ENCODE data around the gene RNF168.

RNF168 gene

DNA sequence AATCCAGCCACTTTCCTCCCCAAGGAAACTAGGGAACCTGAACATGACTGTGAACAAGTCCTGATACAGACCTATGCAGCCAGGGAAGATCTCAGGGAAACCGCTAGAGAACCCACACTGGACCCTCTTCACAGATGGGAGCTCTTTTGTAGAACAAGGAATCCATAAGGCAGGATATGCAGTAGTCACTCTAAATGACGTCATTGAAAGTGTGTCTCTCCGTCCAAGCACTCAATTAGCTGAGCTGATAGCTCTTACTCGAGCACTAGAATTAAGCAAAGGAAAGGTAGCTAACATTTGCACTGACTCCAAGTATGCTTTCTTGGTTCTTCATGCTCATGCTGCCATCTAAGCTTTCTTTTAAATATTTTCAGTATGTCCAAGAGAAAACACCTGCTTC, 21.6 kb upstream of the RNF168 start:
- Histone ChIP-seq H3K4me1 (ENCODE audit: control insufficient read depth, insufficient read depth, low read length) (no peaks in the 10 kb centered on the region), H3K36me3 (ENCODE audit: control insufficient read depth in 2 of 2, insufficient read depth in 1 of 2, low read length in 2 of 2) (no peaks in the 10 kb centered on the region), H3K4me3 (ENCODE audit: low read depth, low read length) (no peak overlapping the region), H3K9me3 (ENCODE audit: control insufficient read depth, insufficient read depth, low read depth, low read length) (no peaks in the 10 kb centered on the region), H3K27ac (ENCODE audit: extremely low read depth, low read depth, low read length) (no peak overlapping the region)
- CTCF ChIA-PET = interaction anchor here (0.7 kb wide), 1 partner anchor 160 kb away, joined by 3 read pairs; no protein-coding TSS in a partner anchor
- TF ChIP-seq KLF7 (tag by site-specific recombination; IDR thresholded peaks at IDR 0.05; ENCODE audit: borderline replicate concordance) (no peak), ZNF16 (tag by site-specific recombination; IDR thresholded peaks at IDR 0.05; ENCODE audit: low read depth) (no peak)
- POLR2A ChIA-PET = no interaction called here

DNA sequence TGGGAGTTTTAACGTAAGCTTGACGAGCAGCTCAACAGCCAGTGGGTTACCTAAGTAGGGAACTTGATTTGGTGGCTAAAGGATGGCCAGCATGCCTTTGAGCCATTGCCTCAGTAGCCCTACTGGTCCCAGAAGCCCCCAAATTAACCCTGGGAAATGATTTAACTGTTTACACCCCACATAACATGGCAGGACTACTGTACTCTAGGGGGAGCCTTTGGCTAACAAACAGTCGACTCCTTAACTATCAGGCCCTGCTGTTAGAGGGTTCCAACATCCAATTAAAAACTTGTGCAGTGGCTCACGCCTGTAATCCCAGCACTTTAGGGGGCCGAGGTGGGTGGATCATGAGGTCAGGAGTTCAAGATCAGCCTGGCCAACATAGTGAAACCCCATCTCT, 21.0 kb upstream of the RNF168 start:
- ChIA-PET CTCF (interaction anchor here (0.6 to 4.4 kb wide), 4 partner anchors 9 to 450 kb away, joined by 3 to 18 read pairs (median 6); partner anchors contain the start of gene SMCO1), POLR2A (no interaction called here)
- H3K9me3 ChIP-seq (ENCODE audit: control insufficient read depth, insufficient read depth, low read depth, low read length) = no peaks in the 10 kb centered on the region
- no peak overlapping the region for H3K4me3 ChIP-seq (ENCODE audit: low read depth, low read length)
- TF ChIP-seq, protein P1, sequence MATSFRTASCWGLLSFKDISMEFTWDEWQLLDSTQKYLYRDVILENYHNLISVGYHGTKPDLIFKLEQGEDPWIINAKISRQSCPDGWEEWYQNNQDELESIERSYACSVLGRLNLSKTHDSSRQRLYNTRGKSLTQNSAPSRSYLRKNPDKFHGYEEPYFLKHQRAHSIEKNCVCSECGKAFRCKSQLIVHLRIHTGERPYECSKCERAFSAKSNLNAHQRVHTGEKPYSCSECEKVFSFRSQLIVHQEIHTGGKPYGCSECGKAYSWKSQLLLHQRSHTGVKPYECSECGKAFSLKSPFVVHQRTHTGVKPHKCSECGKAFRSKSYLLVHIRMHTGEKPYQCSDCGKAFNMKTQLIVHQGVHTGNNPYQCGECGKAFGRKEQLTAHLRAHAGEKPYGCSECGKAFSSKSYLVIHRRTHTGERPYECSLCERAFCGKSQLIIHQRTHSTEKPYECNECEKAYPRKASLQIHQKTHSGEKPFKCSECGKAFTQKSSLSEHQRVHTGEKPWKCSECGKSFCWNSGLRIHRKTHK (tag by site-specific recombination; IDR thresholded peaks at IDR 0.05) = no peak
- peak; percentile 56 for TF ChIP-seq ZNF654 (tag by site-specific recombination; IDR thresholded peaks at IDR 0.05; ENCODE audit: low read depth)
- TF ChIP-seq ZNF530 (tag by site-specific recombination; IDR thresholded peaks at IDR 0.05; ENCODE audit: low read depth) = no peak
- TF ChIP-seq, protein P2, sequence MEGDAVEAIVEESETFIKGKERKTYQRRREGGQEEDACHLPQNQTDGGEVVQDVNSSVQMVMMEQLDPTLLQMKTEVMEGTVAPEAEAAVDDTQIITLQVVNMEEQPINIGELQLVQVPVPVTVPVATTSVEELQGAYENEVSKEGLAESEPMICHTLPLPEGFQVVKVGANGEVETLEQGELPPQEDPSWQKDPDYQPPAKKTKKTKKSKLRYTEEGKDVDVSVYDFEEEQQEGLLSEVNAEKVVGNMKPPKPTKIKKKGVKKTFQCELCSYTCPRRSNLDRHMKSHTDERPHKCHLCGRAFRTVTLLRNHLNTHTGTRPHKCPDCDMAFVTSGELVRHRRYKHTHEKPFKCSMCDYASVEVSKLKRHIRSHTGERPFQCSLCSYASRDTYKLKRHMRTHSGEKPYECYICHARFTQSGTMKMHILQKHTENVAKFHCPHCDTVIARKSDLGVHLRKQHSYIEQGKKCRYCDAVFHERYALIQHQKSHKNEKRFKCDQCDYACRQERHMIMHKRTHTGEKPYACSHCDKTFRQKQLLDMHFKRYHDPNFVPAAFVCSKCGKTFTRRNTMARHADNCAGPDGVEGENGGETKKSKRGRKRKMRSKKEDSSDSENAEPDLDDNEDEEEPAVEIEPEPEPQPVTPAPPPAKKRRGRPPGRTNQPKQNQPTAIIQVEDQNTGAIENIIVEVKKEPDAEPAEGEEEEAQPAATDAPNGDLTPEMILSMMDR (tag by site-specific recombination; IDR thresholded peaks at IDR 0.05) = peak; percentile 31; the same call in 1 of the 2 replicates
- no peak for TF ChIP-seq ZNF747 (tag by site-specific recombination; IDR thresholded peaks at IDR 0.05)
- no peak for TF ChIP-seq SCRT1 (tag by site-specific recombination; IDR thresholded peaks at IDR 0.05; ENCODE audit: borderline replicate concordance)
- no peak for TF ChIP-seq KLF1 (tag by site-specific recombination; IDR thresholded peaks at IDR 0.05)
- no peak for TF ChIP-seq GLIS1 (tag by site-specific recombination; IDR thresholded peaks at IDR 0.05)
- TF ChIP-seq, protein P3, sequence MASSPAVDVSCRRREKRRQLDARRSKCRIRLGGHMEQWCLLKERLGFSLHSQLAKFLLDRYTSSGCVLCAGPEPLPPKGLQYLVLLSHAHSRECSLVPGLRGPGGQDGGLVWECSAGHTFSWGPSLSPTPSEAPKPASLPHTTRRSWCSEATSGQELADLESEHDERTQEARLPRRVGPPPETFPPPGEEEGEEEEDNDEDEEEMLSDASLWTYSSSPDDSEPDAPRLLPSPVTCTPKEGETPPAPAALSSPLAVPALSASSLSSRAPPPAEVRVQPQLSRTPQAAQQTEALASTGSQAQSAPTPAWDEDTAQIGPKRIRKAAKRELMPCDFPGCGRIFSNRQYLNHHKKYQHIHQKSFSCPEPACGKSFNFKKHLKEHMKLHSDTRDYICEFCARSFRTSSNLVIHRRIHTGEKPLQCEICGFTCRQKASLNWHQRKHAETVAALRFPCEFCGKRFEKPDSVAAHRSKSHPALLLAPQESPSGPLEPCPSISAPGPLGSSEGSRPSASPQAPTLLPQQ (tag by site-specific recombination; IDR thresholded peaks at IDR 0.05) = no peak
- TF ChIP-seq ZFP41 (tag by site-specific recombination; IDR thresholded peaks at IDR 0.05; ENCODE audit: borderline replicate concordance) = no peak
- TF ChIP-seq ZNF677 (tag by site-specific recombination; IDR thresholded peaks at IDR 0.05) = no peak
- TF ChIP-seq ZNF354C (tag by site-specific recombination; IDR thresholded peaks at IDR 0.05; ENCODE audit: borderline replicate concordance, low read depth) = no peak
- TF ChIP-seq ZNF830 (tag by site-specific recombination; IDR thresholded peaks at IDR 0.05; ENCODE audit: low read depth) = no peak
- no peak for TF ChIP-seq ZNF560 (tag by site-specific recombination; IDR thresholded peaks at IDR 0.05; ENCODE audit: borderline replicate concordance)
- TF ChIP-seq ZNF2 (tag by site-specific recombination; IDR thresholded peaks at IDR 0.05) = no peak
- no peak for TF ChIP-seq ZNF138 (tag by site-specific recombination; IDR thresholded peaks at IDR 0.05; ENCODE audit: borderline replicate concordance)
- 0 out of 2 replicates have a peak, but pooled peaks have one; percentile 38 for TF ChIP-seq ZSCAN30 (tag by site-specific recombination; IDR thresholded peaks at IDR 0.05)
- no peak for TF ChIP-seq KLF8 (tag by site-specific recombination; IDR thresholded peaks at IDR 0.05)
- TF ChIP-seq, protein P4, sequence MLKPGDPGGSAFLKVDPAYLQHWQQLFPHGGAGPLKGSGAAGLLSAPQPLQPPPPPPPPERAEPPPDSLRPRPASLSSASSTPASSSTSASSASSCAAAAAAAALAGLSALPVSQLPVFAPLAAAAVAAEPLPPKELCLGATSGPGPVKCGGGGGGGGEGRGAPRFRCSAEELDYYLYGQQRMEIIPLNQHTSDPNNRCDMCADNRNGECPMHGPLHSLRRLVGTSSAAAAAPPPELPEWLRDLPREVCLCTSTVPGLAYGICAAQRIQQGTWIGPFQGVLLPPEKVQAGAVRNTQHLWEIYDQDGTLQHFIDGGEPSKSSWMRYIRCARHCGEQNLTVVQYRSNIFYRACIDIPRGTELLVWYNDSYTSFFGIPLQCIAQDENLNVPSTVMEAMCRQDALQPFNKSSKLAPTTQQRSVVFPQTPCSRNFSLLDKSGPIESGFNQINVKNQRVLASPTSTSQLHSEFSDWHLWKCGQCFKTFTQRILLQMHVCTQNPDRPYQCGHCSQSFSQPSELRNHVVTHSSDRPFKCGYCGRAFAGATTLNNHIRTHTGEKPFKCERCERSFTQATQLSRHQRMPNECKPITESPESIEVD (tag by site-specific recombination; IDR thresholded peaks at IDR 0.05) = no peak
- no peak for TF ChIP-seq ZNF549 (tag by site-specific recombination; IDR thresholded peaks at IDR 0.05)
- no peak for TF ChIP-seq OSR2 (tag by site-specific recombination; IDR thresholded peaks at IDR 0.05)
- no peak for TF ChIP-seq ZNF169 (tag by site-specific recombination; IDR thresholded peaks at IDR 0.05)
- no peak overlapping the region for H3K27ac ChIP-seq (ENCODE audit: extremely low read depth, low read depth, low read length)
- no peaks in the 10 kb centered on the region for H3K4me1 ChIP-seq (ENCODE audit: control insufficient read depth, insufficient read depth, low read length)
- H3K36me3 ChIP-seq (ENCODE audit: control insufficient read depth in 2 of 2, insufficient read depth in 1 of 2, low read length in 2 of 2) = no peaks in the 10 kb centered on the region

All from HEK293 (cell line).